Measurements from ENCODE around the gene PRDX1. TPM values are rescaled to one million over a fixed set of nuclear protein-coding genes. Genes with fewer than 3 reads are reported as not detected.
A peak's percentile ranks its signal among the peaks of the same experiment; 100 is the strongest.
"Not testable (repeated sequence)": the region's sequence is repeated elsewhere in the genome, so short reads cannot be mapped to it uniquely, and the experiment has no call there.

PRDX1 gene
- total and polyA plus RNA-seq, 2 donors, result 232 to 491 TPM

GRCh38 chr1:45522324-45523104, 830 bp upstream of the PRDX1 start:
- 79% methylated on average over 21 of the region's 21 CpGs for WGBS

GRCh38 chr1:45519774-45520173, 1.9 kb downstream of the PRDX1 start:
- not testable (repeated sequence) for H3K36me3 ChIP-seq (ENCODE audit: insufficient read depth); DNase-seq (ENCODE audit: extremely low spot score); H3K4me3 ChIP-seq (ENCODE audit: low read depth, low read length); H3K27ac ChIP-seq (ENCODE audit: low read depth); H3K4me1 ChIP-seq (ENCODE audit: insufficient read depth)
- 88% methylated on average over 16 of the region's 16 CpGs for WGBS

More at GRCh38 chr1:45522324-45523104, 830 bp upstream of the PRDX1 start:
- Histone ChIP-seq H3K4me3 (ENCODE audit: low read depth, low read length) (peak overlapping the region; percentile 86), H3K4me1 (ENCODE audit: insufficient read depth) (peaks cover 2% of the 10 kb centered on the region), H3K27ac (ENCODE audit: low read depth) (peak overlapping the region; percentile 87), H3K36me3 (ENCODE audit: insufficient read depth) (no peaks in the 10 kb centered on the region)
- DNase-seq (ENCODE audit: extremely low spot score), result no peak

- DNase-seq (ENCODE audit: extremely low spot score), result no peak
- H3K27ac ChIP-seq (ENCODE audit: low read depth), result no peak overlapping the region
- no peaks in the 10 kb centered on the region for H3K36me3 ChIP-seq (ENCODE audit: insufficient read depth)
- H3K4me1 ChIP-seq (ENCODE audit: insufficient read depth), result peaks cover 2% of the 10 kb centered on the region
- H3K4me3 ChIP-seq (ENCODE audit: low read depth, low read length), result no peak overlapping the region
- WGBS, result 8% methylated on average over 1 of the region's 1 CpG
Measured at GRCh38 chr1:45518910-45519309, 2.8 kb downstream of the PRDX1 start.

DNA sequence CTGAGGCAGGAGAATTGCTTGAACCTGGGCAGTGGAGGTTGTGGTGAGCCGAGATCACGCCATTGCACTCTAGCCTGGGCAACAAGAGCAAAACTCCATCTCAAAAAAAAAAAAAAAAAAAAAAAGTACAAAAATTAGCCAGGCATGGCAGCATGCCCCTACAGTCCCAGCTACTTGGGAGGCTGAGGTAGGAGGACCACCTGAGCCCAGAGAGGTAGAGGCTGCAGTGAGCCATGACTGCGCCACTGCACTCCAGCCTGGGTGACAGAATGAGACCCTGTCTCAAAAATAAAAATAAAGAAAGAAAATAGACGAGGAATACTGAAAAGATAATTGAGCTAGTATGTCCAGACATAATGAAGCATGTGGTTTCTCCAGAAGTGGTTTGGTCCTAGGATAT, 3.3 kb downstream of the PRDX1 start:
- not testable (repeated sequence) for H3K27ac ChIP-seq (ENCODE audit: low read depth); H3K4me3 ChIP-seq (ENCODE audit: low read depth, low read length); H3K4me1 ChIP-seq (ENCODE audit: insufficient read depth); H3K36me3 ChIP-seq (ENCODE audit: insufficient read depth); DNase-seq (ENCODE audit: extremely low spot score)
- 84% methylated on average over 4 of the region's 4 CpGs for whole genome bisulfite sequencing

- Histone ChIP-seq H3K4me1 (ENCODE audit: insufficient read depth) (peaks cover 2% of the 10 kb centered on the region), H3K27ac (ENCODE audit: low read depth) (no peak overlapping the region), H3K36me3 (ENCODE audit: insufficient read depth) (no peaks in the 10 kb centered on the region), H3K4me3 (ENCODE audit: low read depth, low read length) (no peak overlapping the region)
- 76% methylated on average over 4 of the region's 4 CpGs for WGBS
- DNase-seq (ENCODE audit: extremely low spot score), result no peak
Measured at GRCh38 chr1:45516465-45516864, 5.2 kb downstream of the PRDX1 start.

- H3K36me3 ChIP-seq (ENCODE audit: insufficient read depth), result no peaks in the 10 kb centered on the region
- 37% methylated on average over 3 of the region's 3 CpGs for WGBS
- no peak for DNase-seq (ENCODE audit: extremely low spot score)
- H3K27ac ChIP-seq (ENCODE audit: low read depth), result no peak overlapping the region
- no peak overlapping the region for H3K4me3 ChIP-seq (ENCODE audit: low read depth, low read length)
- peaks cover 2% of the 10 kb centered on the region for H3K4me1 ChIP-seq (ENCODE audit: insufficient read depth)
Measured at GRCh38 chr1:45516036-45516435, 5.6 kb downstream of the PRDX1 start.

DNA sequence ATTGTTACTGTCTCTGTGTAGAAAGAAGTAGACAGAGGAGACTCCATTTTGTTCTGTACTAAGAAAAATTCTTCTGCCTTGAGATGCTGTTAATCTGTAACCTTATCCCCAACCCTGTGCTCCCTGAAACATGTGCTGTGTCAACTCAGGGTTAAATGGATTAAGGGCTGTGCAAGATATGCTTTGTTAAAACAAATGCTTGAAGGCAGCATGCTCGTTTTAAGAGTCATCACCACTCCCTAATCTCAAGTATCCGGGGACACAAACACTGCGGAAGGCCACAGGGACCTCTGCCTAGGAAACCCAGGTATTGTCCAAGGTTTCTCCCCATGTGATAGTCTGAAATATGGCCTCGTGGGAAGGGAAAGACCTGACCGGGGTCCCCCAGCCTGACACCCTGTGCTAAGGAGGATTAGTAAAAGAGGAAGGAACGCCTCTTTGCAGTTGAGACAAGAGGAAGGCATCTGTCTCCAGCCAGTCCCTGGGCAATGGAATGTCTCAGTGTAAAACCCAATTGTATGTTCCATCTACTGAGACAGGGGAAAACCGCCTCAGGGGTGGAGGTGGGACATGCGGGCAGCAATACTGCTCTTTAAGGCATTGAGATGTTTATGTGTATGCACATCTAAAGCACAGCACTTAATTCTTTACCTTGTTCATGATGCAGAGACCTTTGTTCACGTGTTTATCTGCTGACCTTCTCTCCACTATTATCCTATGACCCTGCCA, 8.0 kb downstream of the PRDX1 start:
- H3K27ac ChIP-seq (ENCODE audit: low read depth); H3K4me3 ChIP-seq (ENCODE audit: low read depth, low read length); DNase-seq (ENCODE audit: extremely low spot score); H3K4me1 ChIP-seq (ENCODE audit: insufficient read depth); H3K36me3 ChIP-seq (ENCODE audit: insufficient read depth): not testable (repeated sequence)
- WGBS, result 52% methylated on average over 9 of the region's 9 CpGs

GRCh38 chr1:45512641-45513054, 9.0 kb downstream of the PRDX1 start:
- H3K4me1 ChIP-seq (ENCODE audit: insufficient read depth), result no peaks in the 10 kb centered on the region
- H3K27ac ChIP-seq (ENCODE audit: low read depth), result no peak overlapping the region
- no peak for DNase-seq (ENCODE audit: extremely low spot score)
- no peak overlapping the region for H3K4me3 ChIP-seq (ENCODE audit: low read depth, low read length)
- 98% methylated on average over 1 of the region's 1 CpG for WGBS
- H3K36me3 ChIP-seq (ENCODE audit: insufficient read depth), result peaks cover 3% of the 10 kb centered on the region

- no peak overlapping the region for H3K27ac ChIP-seq (ENCODE audit: low read depth)
- 89% methylated on average over 4 of the region's 4 CpGs for WGBS
- H3K36me3 ChIP-seq (ENCODE audit: insufficient read depth), result peaks cover 3% of the 10 kb centered on the region
- DNase-seq (ENCODE audit: extremely low spot score), result no peak
- no peak overlapping the region for H3K4me3 ChIP-seq (ENCODE audit: low read depth, low read length)
- no peaks in the 10 kb centered on the region for H3K4me1 ChIP-seq (ENCODE audit: insufficient read depth)
Measured at GRCh38 chr1:45510972-45511527, 10.6 kb downstream of the PRDX1 start.

DNA sequence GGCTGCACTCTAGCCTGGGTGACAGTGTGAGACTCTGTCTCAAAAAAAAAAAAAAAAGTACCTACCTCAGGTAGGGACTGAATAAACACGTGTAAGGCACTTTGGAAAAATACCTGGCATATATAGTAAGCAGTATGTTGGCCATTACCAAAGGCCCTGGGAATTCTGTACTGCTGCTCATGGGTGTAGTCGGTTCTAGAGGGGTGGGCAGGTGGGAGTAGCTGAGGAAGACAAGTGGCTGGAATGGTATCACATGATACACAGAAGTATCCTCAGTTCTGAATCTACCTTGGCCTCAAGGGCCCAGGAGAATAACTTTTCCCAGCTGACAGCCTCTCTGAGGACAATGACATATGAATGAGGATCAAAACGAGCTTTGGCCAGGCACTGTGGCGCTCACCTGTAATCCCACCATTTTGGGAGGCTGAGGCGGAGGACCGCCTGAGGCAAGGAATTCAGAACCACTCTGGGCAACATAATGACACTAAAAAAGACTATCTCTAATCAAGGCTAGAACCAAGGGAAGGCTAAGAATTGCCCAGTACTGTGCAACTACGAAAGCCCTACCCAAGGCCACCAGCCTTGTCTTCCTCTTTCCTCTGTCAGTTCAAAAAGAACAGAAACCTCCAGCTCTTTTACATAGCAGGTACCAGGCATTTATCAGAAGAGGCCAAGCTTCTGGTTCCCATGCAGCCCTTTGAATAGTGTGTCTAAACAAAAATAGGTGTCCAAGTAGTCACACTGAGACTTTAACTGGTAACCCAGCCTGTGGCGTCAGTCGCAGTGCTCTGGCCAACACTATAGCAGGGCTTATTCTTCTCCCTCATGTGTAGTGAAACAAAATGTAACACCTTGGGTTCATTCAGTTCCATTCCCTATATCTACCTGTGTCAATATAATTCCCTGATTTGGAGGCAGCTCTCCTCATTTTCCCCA, 11.4 kb downstream of the PRDX1 start:
- Histone ChIP-seq H3K4me3 (ENCODE audit: low read depth, low read length) (no peak overlapping the region), H3K4me1 (ENCODE audit: insufficient read depth) (no peaks in the 10 kb centered on the region), H3K36me3 (ENCODE audit: insufficient read depth) (peaks cover 3% of the 10 kb centered on the region), H3K27ac (ENCODE audit: low read depth) (no peak overlapping the region)
- no peak for DNase-seq (ENCODE audit: extremely low spot score)
- 80% methylated on average over 9 of the region's 9 CpGs for WGBS

- WGBS, result 76% methylated on average over 15 of the region's 15 CpGs
- H3K27ac ChIP-seq (ENCODE audit: low read depth), result no peak overlapping the region
- no peak overlapping the region for H3K4me3 ChIP-seq (ENCODE audit: low read depth, low read length)
- peaks cover 3% of the 10 kb centered on the region for H3K36me3 ChIP-seq (ENCODE audit: insufficient read depth)
- H3K4me1 ChIP-seq (ENCODE audit: insufficient read depth), result no peaks in the 10 kb centered on the region
- no peak for DNase-seq (ENCODE audit: extremely low spot score)
Measured at GRCh38 chr1:45508295-45509151, 13.2 kb downstream of the PRDX1 start.

DNA sequence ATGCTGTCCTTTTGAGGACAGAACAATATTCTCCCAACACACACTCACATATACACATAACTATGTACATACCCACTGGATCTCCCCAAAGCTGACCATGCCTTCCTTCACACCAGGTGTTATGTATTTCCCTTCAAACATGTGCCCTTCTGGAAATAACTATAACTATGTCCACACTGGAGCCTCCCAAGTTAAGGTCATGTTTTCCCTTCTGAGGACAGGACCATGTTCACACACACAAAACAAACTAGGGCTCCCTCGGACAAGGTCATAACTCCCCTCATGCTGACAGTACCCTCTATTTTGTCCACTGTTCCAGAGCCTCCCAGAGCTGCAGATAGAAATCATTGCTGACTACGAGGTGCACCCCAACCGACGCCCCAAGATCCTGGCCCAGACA, 13.8 kb downstream of the PRDX1 start:
- Histone ChIP-seq H3K4me1 (ENCODE audit: insufficient read depth) (no peaks in the 10 kb centered on the region), H3K4me3 (ENCODE audit: low read depth, low read length) (no peak overlapping the region), H3K36me3 (ENCODE audit: insufficient read depth) (peaks cover 3% of the 10 kb centered on the region), H3K27ac (ENCODE audit: low read depth) (no peak overlapping the region)
- 83% methylated on average over 4 of the region's 4 CpGs for WGBS
- no peak for DNase-seq (ENCODE audit: extremely low spot score)

Data from urinary bladder (tissue), 4 donors.